Astrocyte (in vitro differentiated cells and primary cell): Measurements from ENCODE around the gene ITPKB.

ENCODE experiments used
- EZH2 ChIP-seq: IDR thresholded peaks from 2 replicates; pipeline ENCODE4 v1.6.1; 2012; ENCODE audit warnings: mild to moderate bottlenecking, low read length, inconsistent platforms; ENCODE audit not compliant: insufficient read depth
- TF ChIP-seq, protein P1 (sequence below): IDR thresholded peaks from 2 replicates; pipeline ENCODE4 v1.5.1; 2011; ENCODE audit warnings: low read depth, mild to moderate bottlenecking, inconsistent platforms, low read length, moderate library complexity; ENCODE audit not compliant: insufficient read depth

DNA sequence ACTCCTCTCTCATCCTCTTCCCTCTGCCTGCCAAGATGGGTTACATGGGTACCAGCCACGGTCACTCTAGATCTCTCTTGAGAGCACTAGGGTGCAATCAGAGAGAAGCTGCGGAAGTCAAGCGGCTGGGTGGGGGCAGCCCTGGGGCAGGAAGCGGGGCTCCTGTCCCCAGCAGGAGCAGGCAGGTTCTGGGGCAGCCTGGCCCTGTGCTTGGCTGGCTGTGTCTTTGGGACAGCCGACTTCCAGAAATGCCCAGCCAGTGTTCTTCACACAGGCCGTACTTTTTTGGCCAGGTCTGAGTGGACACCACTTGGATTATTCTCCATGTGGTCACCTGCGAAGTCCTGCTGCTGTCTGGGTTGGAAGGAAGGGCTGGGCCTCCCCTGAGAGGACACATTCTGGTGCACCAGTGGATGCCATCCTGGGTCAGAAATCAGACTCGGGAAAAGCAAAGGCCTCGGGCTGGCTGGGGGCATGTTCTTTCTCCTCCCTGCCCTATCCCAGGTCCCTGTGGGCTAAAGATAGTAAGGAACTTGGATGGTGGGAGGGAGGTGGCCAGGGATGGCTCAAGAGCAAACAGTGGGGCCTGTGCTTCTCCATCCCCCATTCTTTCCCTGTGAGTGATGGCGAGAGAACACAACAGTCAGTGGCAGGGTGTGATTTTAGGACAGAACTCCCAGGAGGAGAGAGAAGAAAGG is 93.7 kb downstream of the ITPKB start:
- TF ChIP-seq, protein P1, sequence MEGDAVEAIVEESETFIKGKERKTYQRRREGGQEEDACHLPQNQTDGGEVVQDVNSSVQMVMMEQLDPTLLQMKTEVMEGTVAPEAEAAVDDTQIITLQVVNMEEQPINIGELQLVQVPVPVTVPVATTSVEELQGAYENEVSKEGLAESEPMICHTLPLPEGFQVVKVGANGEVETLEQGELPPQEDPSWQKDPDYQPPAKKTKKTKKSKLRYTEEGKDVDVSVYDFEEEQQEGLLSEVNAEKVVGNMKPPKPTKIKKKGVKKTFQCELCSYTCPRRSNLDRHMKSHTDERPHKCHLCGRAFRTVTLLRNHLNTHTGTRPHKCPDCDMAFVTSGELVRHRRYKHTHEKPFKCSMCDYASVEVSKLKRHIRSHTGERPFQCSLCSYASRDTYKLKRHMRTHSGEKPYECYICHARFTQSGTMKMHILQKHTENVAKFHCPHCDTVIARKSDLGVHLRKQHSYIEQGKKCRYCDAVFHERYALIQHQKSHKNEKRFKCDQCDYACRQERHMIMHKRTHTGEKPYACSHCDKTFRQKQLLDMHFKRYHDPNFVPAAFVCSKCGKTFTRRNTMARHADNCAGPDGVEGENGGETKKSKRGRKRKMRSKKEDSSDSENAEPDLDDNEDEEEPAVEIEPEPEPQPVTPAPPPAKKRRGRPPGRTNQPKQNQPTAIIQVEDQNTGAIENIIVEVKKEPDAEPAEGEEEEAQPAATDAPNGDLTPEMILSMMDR = no peak
- TF ChIP-seq EZH2 = no peak
